ENCODE measurements around the gene CEACAM20. TPM values are rescaled to one million over a fixed set of nuclear protein-coding genes. Genes with fewer than 3 reads are reported as not detected.
A peak's percentile ranks its signal among the peaks of the same experiment; 100 is the strongest.

Gene CEACAM20
- total RNA-seq, 2 donors from 2014 or later = not detected

DNA sequence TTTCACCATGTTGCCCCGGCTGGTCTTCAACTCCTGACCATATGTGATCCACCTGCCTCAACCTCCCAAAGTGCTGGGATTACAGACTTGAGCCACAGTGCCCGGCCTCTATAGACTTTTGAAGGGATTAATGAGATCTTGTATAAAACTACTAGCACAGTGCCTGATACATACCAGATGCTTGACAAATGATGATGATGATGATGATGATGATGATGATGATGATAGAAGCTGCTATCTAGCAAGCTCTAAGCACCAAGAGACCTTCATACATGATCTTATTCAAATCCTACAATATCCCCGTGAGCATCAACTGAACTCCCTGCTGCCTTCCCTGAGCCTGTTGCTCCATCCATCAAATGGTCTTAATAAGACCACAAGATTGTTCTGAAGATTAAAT lies 14.4 kb downstream of the CEACAM20 start:
- TF ChIP-seq, protein P1, sequence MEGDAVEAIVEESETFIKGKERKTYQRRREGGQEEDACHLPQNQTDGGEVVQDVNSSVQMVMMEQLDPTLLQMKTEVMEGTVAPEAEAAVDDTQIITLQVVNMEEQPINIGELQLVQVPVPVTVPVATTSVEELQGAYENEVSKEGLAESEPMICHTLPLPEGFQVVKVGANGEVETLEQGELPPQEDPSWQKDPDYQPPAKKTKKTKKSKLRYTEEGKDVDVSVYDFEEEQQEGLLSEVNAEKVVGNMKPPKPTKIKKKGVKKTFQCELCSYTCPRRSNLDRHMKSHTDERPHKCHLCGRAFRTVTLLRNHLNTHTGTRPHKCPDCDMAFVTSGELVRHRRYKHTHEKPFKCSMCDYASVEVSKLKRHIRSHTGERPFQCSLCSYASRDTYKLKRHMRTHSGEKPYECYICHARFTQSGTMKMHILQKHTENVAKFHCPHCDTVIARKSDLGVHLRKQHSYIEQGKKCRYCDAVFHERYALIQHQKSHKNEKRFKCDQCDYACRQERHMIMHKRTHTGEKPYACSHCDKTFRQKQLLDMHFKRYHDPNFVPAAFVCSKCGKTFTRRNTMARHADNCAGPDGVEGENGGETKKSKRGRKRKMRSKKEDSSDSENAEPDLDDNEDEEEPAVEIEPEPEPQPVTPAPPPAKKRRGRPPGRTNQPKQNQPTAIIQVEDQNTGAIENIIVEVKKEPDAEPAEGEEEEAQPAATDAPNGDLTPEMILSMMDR (conservative IDR thresholded peaks at IDR 0.05) = no peak
- no peak overlapping the region for H3K9ac ChIP-seq (ENCODE audit: extremely low read depth, low read length, poor library complexity, severe bottlenecking)
- Mint-ChIP-seq H3K9me3 (peaks cover 7% of the 10 kb centered on the region), H3K36me3 (ENCODE audit: low read depth) (no peaks in the 10 kb centered on the region), H3K4me3 (no peak overlapping the region), H3K4me1 (no peaks in the 10 kb centered on the region), H3K27me3 (ENCODE audit: insufficient read depth) (peaks cover 30% of the 10 kb centered on the region), H3K27ac (no peak overlapping the region)
- no peak for DNase-seq
- no peaks in the 10 kb centered on the region for H3K36me3 ChIP-seq (ENCODE audit: control insufficient read depth, insufficient read depth, low read length)
- no peaks in the 10 kb centered on the region for H3K4me1 ChIP-seq (ENCODE audit: control insufficient read depth, insufficient read depth, low read length)
- no peak overlapping the region for H3K4me3 ChIP-seq (ENCODE audit: low read length)
- H3K27ac ChIP-seq (ENCODE audit: low read depth, low read length) = no peak overlapping the region
- H3K9me3 ChIP-seq (ENCODE audit: control insufficient read depth, low read length) = no peaks in the 10 kb centered on the region
- H3K27me3 ChIP-seq (ENCODE audit: control insufficient read depth, insufficient read depth, low read length, poor library complexity, severe bottlenecking) = no peaks in the 10 kb centered on the region
- whole genome bisulfite sequencing, 2 experiments (ENCODE audit: insufficient coverage in 1 of 2, insufficient read length in 1 of 2) = 80 to 82% methylated on average over 2 to 3 of the region's 3 CpGs

DNA sequence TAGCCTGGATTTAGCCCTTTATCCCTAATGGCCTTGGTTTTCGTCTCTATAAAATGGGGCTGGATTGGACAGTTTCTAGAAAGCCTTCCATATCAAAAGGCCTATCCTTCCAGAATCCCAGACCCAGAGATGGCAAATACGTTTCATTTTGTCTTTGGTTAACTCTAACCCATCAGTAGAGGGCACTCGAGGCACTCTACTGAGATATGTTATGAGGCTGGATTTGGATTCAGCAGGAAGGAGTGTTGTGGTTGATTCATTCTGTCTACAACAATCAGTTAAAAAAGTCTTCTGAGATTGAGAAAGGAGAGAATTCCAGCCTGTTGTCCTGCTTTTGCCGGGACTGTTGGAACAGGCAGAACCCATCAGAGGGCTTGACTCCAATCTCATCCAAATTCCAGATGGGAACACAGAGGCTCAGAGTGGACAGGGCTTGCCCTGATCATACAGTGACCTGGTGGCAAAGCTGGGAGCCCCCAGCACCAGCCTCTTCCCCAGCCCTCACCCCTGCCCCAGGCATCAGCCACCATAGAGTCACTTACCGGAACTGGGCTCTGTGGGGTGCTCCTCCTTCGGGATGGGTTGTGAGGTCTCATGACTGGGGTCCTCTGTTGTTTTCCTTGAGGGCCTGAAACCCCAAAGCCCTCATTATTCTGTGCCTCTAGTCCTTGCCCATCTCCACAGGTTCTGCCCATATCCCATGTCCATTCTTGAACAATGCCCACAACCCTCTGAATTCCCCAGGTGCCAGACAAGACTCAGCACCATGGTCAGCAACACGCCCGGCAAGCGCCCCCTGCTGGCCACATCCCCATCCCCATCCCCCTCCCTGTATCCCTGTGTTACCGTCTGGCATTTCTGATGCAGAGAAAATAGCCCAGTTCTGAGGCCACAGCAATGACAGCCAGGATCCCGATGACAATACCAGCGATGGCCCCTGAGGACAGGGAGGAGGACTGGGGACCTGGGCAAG lies 16.9 kb downstream of the CEACAM20 start:
- Mint-ChIP-seq H3K27ac (no peak overlapping the region), H3K9me3 (peaks cover 7% of the 10 kb centered on the region), H3K36me3 (ENCODE audit: low read depth) (no peaks in the 10 kb centered on the region), H3K4me1 (no peaks in the 10 kb centered on the region), H3K4me3 (no peak overlapping the region), H3K27me3 (ENCODE audit: insufficient read depth) (peaks cover 45% of the 10 kb centered on the region)
- H3K9me3 ChIP-seq (ENCODE audit: control insufficient read depth, low read length) = no peaks in the 10 kb centered on the region
- no peak overlapping the region for H3K27ac ChIP-seq (ENCODE audit: low read depth, low read length)
- H3K9ac ChIP-seq (ENCODE audit: extremely low read depth, low read length, poor library complexity, severe bottlenecking) = no peak overlapping the region
- WGBS, 2 experiments (ENCODE audit: insufficient coverage in 1 of 2, insufficient read length in 1 of 2) = 39 to 62% methylated on average over 5 to 12 of the region's 12 CpGs
- no peak overlapping the region for H3K4me3 ChIP-seq (ENCODE audit: low read length)
- no peaks in the 10 kb centered on the region for H3K36me3 ChIP-seq (ENCODE audit: control insufficient read depth, insufficient read depth, low read length)
- TF ChIP-seq, protein P1 (conservative IDR thresholded peaks at IDR 0.05) = peak; percentile 84
- H3K27me3 ChIP-seq (ENCODE audit: control insufficient read depth, insufficient read depth, low read length, poor library complexity, severe bottlenecking) = peaks cover 4% of the 10 kb centered on the region
- DNase-seq = peak; percentile 94
- H3K4me1 ChIP-seq (ENCODE audit: control insufficient read depth, insufficient read depth, low read length) = no peaks in the 10 kb centered on the region

DNA sequence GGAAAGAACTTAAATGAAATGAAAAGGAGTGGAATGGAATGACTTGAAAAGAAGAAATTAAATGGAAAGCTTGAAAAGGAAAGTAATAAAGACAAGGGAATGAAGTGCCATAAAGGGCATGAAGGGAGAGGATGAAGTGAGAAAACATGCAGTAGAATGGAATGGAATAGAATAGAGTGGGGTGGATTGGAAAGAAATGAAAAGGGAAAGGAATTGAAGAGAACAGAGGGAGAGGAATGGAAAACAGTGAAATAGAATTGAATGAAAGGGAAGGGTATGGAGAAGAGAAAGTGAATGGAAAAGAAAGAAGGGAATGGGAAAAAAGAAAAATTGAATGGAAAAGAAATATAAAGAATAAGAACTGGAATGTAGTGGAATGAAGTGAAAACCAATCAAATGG lies 20.0 kb downstream of the CEACAM20 start:
- H3K4me1 Mint-ChIP-seq = no peaks in the 10 kb centered on the region
- H3K27me3 Mint-ChIP-seq (ENCODE audit: insufficient read depth) = peaks cover 66% of the 10 kb centered on the region

More for the DNA sequence above, 20.0 kb downstream of the CEACAM20 start:
- Mint-ChIP-seq H3K4me3 (no peak overlapping the region), H3K9me3 (no peaks in the 10 kb centered on the region), H3K36me3 (ENCODE audit: low read depth) (no peaks in the 10 kb centered on the region), H3K27ac (no peak overlapping the region)
- H3K9me3 ChIP-seq (ENCODE audit: control insufficient read depth, low read length) = no peaks in the 10 kb centered on the region
- no peak overlapping the region for H3K9ac ChIP-seq (ENCODE audit: extremely low read depth, low read length, poor library complexity, severe bottlenecking)
- H3K4me3 ChIP-seq (ENCODE audit: low read length) = no peak overlapping the region
- H3K4me1 ChIP-seq (ENCODE audit: control insufficient read depth, insufficient read depth, low read length) = no peaks in the 10 kb centered on the region
- TF ChIP-seq, protein P1 (conservative IDR thresholded peaks at IDR 0.05) = no peak
- no peak overlapping the region for H3K27ac ChIP-seq (ENCODE audit: low read depth, low read length)
- no peaks in the 10 kb centered on the region for H3K36me3 ChIP-seq (ENCODE audit: control insufficient read depth, insufficient read depth, low read length)
- no peak for DNase-seq
- H3K27me3 ChIP-seq (ENCODE audit: control insufficient read depth, insufficient read depth, low read length, poor library complexity, severe bottlenecking) = peaks cover 16% of the 10 kb centered on the region

Measured in endodermal cell (in vitro differentiated cells).